ENCODE results near the gene CDH22.

GRCh38 chr20:46168438-46168837 is 139.9 kb downstream of the CDH22 start:
- TF ChIP-seq CTCF (IDR thresholded peaks at IDR 0.05) = no peak
- TF ChIP-seq POLR2A (IDR thresholded peaks at IDR 0.05) = no peak
- no peak for TF ChIP-seq POLR2AphosphoS5 (IDR thresholded peaks at IDR 0.05; ENCODE audit: insufficient read depth in 1 of 2, low read depth in 1 of 2)
